H1 (cell line): ENCODE data around the gene TNIP3. TPM values are rescaled to one million over a fixed set of nuclear protein-coding genes. Genes with fewer than 3 reads are reported as not detected.

ENCODE experiments used
- CTCF ChIA-PET: fragments of 300-600 bp; sonication (Branson Sonifier 250); formaldehyde crosslinking; loops from one replicate; lab custom pipeline; 2021; ENCODE audit not compliant: partially characterized antibody; lab: Charles Lee
- POLR2A ChIA-PET: fragments of 300-600 bp; sonication (Branson Sonifier 250); formaldehyde crosslinking; loops from one replicate; lab custom pipeline; 2021; ENCODE audit warnings: inconsistent platforms; ENCODE audit not compliant: partially characterized antibody; lab: Charles Lee
- DNase-seq, 2 experiments: peaks; one replicate each; pipeline versions ENCODE4 v3.0.0 to v3.0.0-alpha.2; 2010 to 2022; ENCODE audit warnings: low spot score in 2 of 2, low read depth in 1 of 2, mixed read lengths in 1 of 2
- FAIRE-seq: peaks from 2 replicates; lab custom pipeline; 2011; peaks lifted over from hg19 to GRCh38; lab: Jason Lieb, UNC
- H2AFZ ChIP-seq: 2 replicates; pipeline ENCODE4 v1.8.1; 2012; ENCODE audit warnings: low read length, inconsistent platforms
- H2AK5ac ChIP-seq: 2 replicates; pipeline ENCODE4 v1.6.1; 2013; ENCODE audit warnings: low read depth, low read length
- H2BK120ac ChIP-seq: replicated peaks from 2 replicates; pipeline ENCODE3; 2013; ENCODE audit warnings: low read depth, low read length, inconsistent platforms
- H2BK12ac ChIP-seq: 2 replicates; pipeline ENCODE4 v1.6.1; 2013; ENCODE audit warnings: low read depth, low read length
- H2BK15ac ChIP-seq: 2 replicates; pipeline ENCODE4 v1.6.1; 2013; ENCODE audit warnings: low read length
- H2BK20ac ChIP-seq: 2 replicates; pipeline ENCODE4 v1.6.1; 2013; ENCODE audit warnings: low read length
- H2BK5ac ChIP-seq: 2 replicates; pipeline ENCODE4 v1.6.1; 2013; ENCODE audit warnings: low read depth, low read length
- H3K14ac ChIP-seq: 2 replicates; pipeline ENCODE4 v1.6.1; 2013; ENCODE audit warnings: inconsistent platforms; ENCODE audit not compliant: insufficient read length
- H3K18ac ChIP-seq: 2 replicates; pipeline ENCODE4 v1.6.1; 2013; ENCODE audit warnings: low read length; ENCODE audit errors: extremely low read depth
- H3K23ac ChIP-seq: 2 replicates; pipeline ENCODE4 v1.6.1; 2013; ENCODE audit warnings: inconsistent platforms; ENCODE audit not compliant: insufficient read length
- H3K23me2 ChIP-seq: 2 replicates; pipeline ENCODE4 v1.6.1; 2013; ENCODE audit warnings: low read depth, low read length
- H3K27ac ChIP-seq: 2 replicates; pipeline ENCODE4 v1.6.1; 2011; ENCODE audit warnings: low read depth, low read length, inconsistent platforms
- H3K27me3 ChIP-seq, 4 experiments: replicated peaks in 1 of 4; 1 replicate in 1 of 4; 2 replicates in 3 of 4; pipeline versions ENCODE4 v1.6.1 to v1.8.1; 2011 to 2013; ENCODE audit warnings: low read length in 3 of 4, mild to moderate bottlenecking in 3 of 4, inconsistent platforms in 2 of 4, mixed read lengths in 2 of 4, moderate library complexity in 1 of 4; ENCODE audit not compliant: control insufficient read depth in 3 of 4, insufficient read depth in 3 of 4; ENCODE audit errors: extremely low read depth in 1 of 4
- H3K36me3 ChIP-seq, 4 experiments: 2 replicates each; pipeline versions ENCODE4 v1.6.1 to v1.8.1; 2011 to 2013; ENCODE audit warnings: mild to moderate bottlenecking in 4 of 4, low read length in 3 of 4, moderate library complexity in 2 of 4, control low read depth in 1 of 4, inconsistent platforms in 1 of 4; ENCODE audit not compliant: insufficient read depth in 4 of 4, control insufficient read depth in 2 of 4
- H3K4ac ChIP-seq: replicated peaks from 2 replicates; pipeline ENCODE3; 2013; ENCODE audit warnings: low read length, low read depth, mixed read lengths, inconsistent platforms; ENCODE audit not compliant: insufficient read length
- H3K4me1 ChIP-seq, 4 experiments: replicated peaks in 1 of 4; 1 replicate in 1 of 4; 2 replicates in 3 of 4; pipeline versions ENCODE4 v1.6.1 to v1.8.1; 2011 to 2013; ENCODE audit warnings: low read length in 3 of 4, inconsistent platforms in 2 of 4, mixed read lengths in 1 of 4; ENCODE audit not compliant: insufficient read depth in 4 of 4, control insufficient read depth in 3 of 4
- H3K4me2 ChIP-seq, 2 experiments: 2 replicates each; pipeline versions ENCODE4 v1.6.1 to v1.8.1; 2011 to 2013; ENCODE audit warnings: low read depth in 2 of 2, low read length in 2 of 2, control low read depth in 1 of 2, inconsistent platforms in 1 of 2, mild to moderate bottlenecking in 1 of 2; ENCODE audit not compliant: insufficient read depth in 1 of 2
- H3K4me3 ChIP-seq, 4 experiments: fragments of 200-600, 300-600 bp in 1 of 4; sonication (generic), shearing (Covaris generic), sonication (Bioruptor Twin) in 1 of 4; 2 replicates each; pipeline versions ENCODE4 v1.5.1 to v1.8.1; 2011 to 2016; ENCODE audit warnings: low read length in 4 of 4, low read depth in 3 of 4, control low read depth in 2 of 4, inconsistent platforms in 2 of 4, mild to moderate bottlenecking in 2 of 4, mixed read lengths in 1 of 4, moderate library complexity in 1 of 4; ENCODE audit not compliant: insufficient read depth in 2 of 4; ENCODE audit errors: extremely low read depth in 1 of 4
- H3K56ac ChIP-seq: replicated peaks from 2 replicates; pipeline ENCODE3; 2013; ENCODE audit warnings: low read depth, mild to moderate bottlenecking, mixed read lengths, low read length, inconsistent platforms; ENCODE audit not compliant: insufficient read length
- H3K79me1 ChIP-seq: 2 replicates; pipeline ENCODE4 v1.6.1; 2013; ENCODE audit warnings: low read depth, low read length, control low read depth
- H3K79me2 ChIP-seq, 2 experiments: 2 replicates each; pipeline versions ENCODE4 v1.6.1 to v1.8.1; 2012 to 2013; ENCODE audit warnings: low read length in 2 of 2, mild to moderate bottlenecking in 2 of 2, inconsistent platforms in 1 of 2; ENCODE audit not compliant: insufficient read depth in 2 of 2, control insufficient read depth in 1 of 2
- H3K9ac ChIP-seq, 4 experiments: replicated peaks in 1 of 4; 1 replicate in 1 of 4; 2 replicates in 3 of 4; pipeline versions ENCODE4 v1.6.1 to v1.8.1; 2011 to 2013; ENCODE audit warnings: low read depth in 3 of 4, low read length in 3 of 4, control low read depth in 2 of 4, mild to moderate bottlenecking in 2 of 4, moderate library complexity in 2 of 4, inconsistent platforms in 1 of 4; ENCODE audit errors: extremely low read depth in 1 of 4
- H3K9me3 ChIP-seq, 2 experiments: 2 replicates each; pipeline versions ENCODE4 v1.6.1 to v1.8.1; 2012 to 2013; ENCODE audit warnings: mild to moderate bottlenecking in 2 of 2, moderate library complexity in 2 of 2, control low read depth in 1 of 2, inconsistent platforms in 1 of 2, low read depth in 1 of 2, low read length in 1 of 2, mixed read lengths in 1 of 2; ENCODE audit not compliant: insufficient read depth in 2 of 2
- H4K20me1 ChIP-seq, 2 experiments: replicated peaks in 1 of 2; 2 replicates each; pipeline versions ENCODE3 to v1.8.1; 2011 to 2013; ENCODE audit warnings: inconsistent platforms in 2 of 2, low read length in 2 of 2, mild to moderate bottlenecking in 1 of 2; ENCODE audit not compliant: insufficient read depth in 2 of 2, control insufficient read depth in 1 of 2
- H4K5ac ChIP-seq: 2 replicates; pipeline ENCODE4 v1.6.1; 2013; ENCODE audit warnings: low read length, low read depth, mixed read lengths, inconsistent platforms; ENCODE audit not compliant: insufficient read length
- H4K8ac ChIP-seq: 2 replicates; pipeline ENCODE4 v1.8.0; 2013; ENCODE audit warnings: mild to moderate bottlenecking, moderate library complexity, low read length, inconsistent platforms; ENCODE audit not compliant: insufficient read depth; ENCODE audit errors: extremely low read depth
- H4K91ac ChIP-seq: replicated peaks from 2 replicates; pipeline ENCODE3; 2013; ENCODE audit warnings: low read length, mixed read lengths, inconsistent platforms; ENCODE audit not compliant: insufficient read length
- BCL11A ChIP-seq, 2 experiments: IDR thresholded peaks; one replicate each; pipeline ENCODE4 v1.6.1; 2011; ENCODE audit warnings: low read depth in 2 of 2, low read length in 2 of 2, mild to moderate bottlenecking in 2 of 2
- CBX5 ChIP-seq: fragments of 300-800, 300-1000 bp; sonication (generic); IDR thresholded peaks from 2 replicates; pipeline ENCODE4 v1.7.1; 2016; ENCODE audit warnings: antibody characterized with exemption, low read length, low read depth
- CTCF ChIP-seq, 3 experiments: IDR thresholded peaks; 1 replicate in 2 of 3; 2 replicates in 1 of 3; pipeline versions ENCODE4 v1.5.1 to v1.6.1; 2011; ENCODE audit warnings: low read length in 3 of 3, mild to moderate bottlenecking in 3 of 3, inconsistent platforms in 2 of 3, low read depth in 1 of 3, moderate library complexity in 1 of 3; ENCODE audit not compliant: insufficient read depth in 1 of 3; ENCODE audit errors: control extremely low read depth in 1 of 3
- E2F6 ChIP-seq: IDR thresholded peaks from 2 replicates; pipeline ENCODE4 v1.6.1; 2012; ENCODE audit warnings: inconsistent platforms
- EGR1 ChIP-seq: IDR thresholded peaks from 2 replicates; pipeline ENCODE4 v1.6.1; 2011; ENCODE audit warnings: low read depth, low read length, borderline replicate concordance
- JUN ChIP-seq: IDR thresholded peaks from 2 replicates; pipeline ENCODE4 v1.6.1; 2011; ENCODE audit warnings: low read depth, mild to moderate bottlenecking, improper control_type of control experiment, low read length
- RAD21 ChIP-seq, 2 experiments: IDR thresholded peaks in 1 of 2; conservative IDR thresholded peaks in 1 of 2; 2 replicates each; pipeline ENCODE4 v1.6.1; 2011; ENCODE audit warnings: low read depth in 2 of 2, low read length in 2 of 2, improper control_type of control experiment in 1 of 2, inconsistent platforms in 1 of 2, mild to moderate bottlenecking in 1 of 2, moderate library complexity in 1 of 2
- RNF2 ChIP-seq: fragments of 200-900, 300-1000 bp; sonication (generic); IDR thresholded peaks from 2 replicates; pipeline ENCODE4 v1.7.1; 2016; ENCODE audit warnings: borderline replicate concordance, low read depth, mild to moderate bottlenecking, antibody characterized with exemption, low read length; ENCODE audit not compliant: poor library complexity, severe bottlenecking; ENCODE audit errors: missing control alignments
- TAF1 ChIP-seq: IDR thresholded peaks from 2 replicates; pipeline ENCODE4 v1.6.1; 2011; ENCODE audit warnings: mild to moderate bottlenecking, low read depth, low read length
- WGBS, 2 experiments: shearing (Covaris generic) in 1 of 2; methylation state at CpG; one replicate each; pipeline versions ENCODE4 v1.1.6 to v1.1.7; 2013 to 2015; ENCODE audit warnings: low lambda C conversion rate in 2 of 2, mixed read lengths in 2 of 2, inconsistent platforms in 1 of 2, low coverage in 1 of 2, missing lambda C conversion rate in 1 of 2; ENCODE audit not compliant: insufficient replicate concordance in 2 of 2, insufficient coverage in 1 of 2, insufficient read length in 1 of 2; ENCODE audit errors: extremely low coverage in 1 of 2, missing lambda C conversion rate in 1 of 2; 5-methylcytosine and 5-hydroxymethylcytosine counted together
- polyA plus RNA-seq, 7 experiments: library from polyadenylated mRNA; depleted of rRNA in 3 of 7; stranded (reverse) in 5 of 7; unstranded in 2 of 7; fragments of >200 nt in 5 of 7; fragments of 200-250 nt in 2 of 7; gene quantifications; 1 replicate in 5 of 7; 2 replicates in 1 of 7; 4 replicates in 1 of 7; pipeline versions ENCODE4 v1.2.1 to v1.2.3, GENCODE V29; 2011 to 2013; ENCODE audit warnings: missing spikeins in 2 of 7, mixed read lengths in 2 of 7
- total RNA-seq: library from RNA; stranded (reverse); fragmentation: NEBNext Ultra II Directional; extraction: Animal tissue kit (Norgen Biotek cat#: 25700); gene quantifications from 2 replicates; pipeline ENCODE4 v1.2.1, GENCODE V29; 2021

TNIP3 gene
- total and polyA plus RNA-seq, 2 of the 8 experiments (the other 6 are each of a cell fraction or from before 2014, with no cell fraction given), result not detected

GRCh38 chr4:121151942-121152341 is 12.2 kb downstream of the TNIP3 start:
- H3K14ac ChIP-seq, result no peak overlapping the region
- no peak overlapping the region for H4K5ac ChIP-seq
- H3K4ac ChIP-seq, result no peak overlapping the region
- H3K79me1 ChIP-seq, result no peaks in the 10 kb centered on the region
- H2AFZ ChIP-seq, result no peak overlapping the region
- H3K27ac ChIP-seq, result no peak overlapping the region
- H2BK20ac ChIP-seq, result no peak overlapping the region
- H3K18ac ChIP-seq, result no peak overlapping the region
- no peak overlapping the region for H2BK120ac ChIP-seq
- DNase-seq (no peak), FAIRE-seq (no peak)
- 85% methylated on average over 1 of the region's 1 CpG; no CpG with 5 or more reads in 1 of the 2 experiments for WGBS, 2 experiments
- H3K23me2 ChIP-seq, result 0 out of 2 replicates have a peak, but pooled peaks cover 1% of the 10 kb centered on the region
- no peak overlapping the region for H3K9ac ChIP-seq
- no peaks in the 10 kb centered on the region for H3K27me3 ChIP-seq
- H3K79me2 ChIP-seq, result no peaks in the 10 kb centered on the region
- no peak overlapping the region for H3K56ac ChIP-seq
- H3K36me3 ChIP-seq, result no peaks in the 10 kb centered on the region
- ChIA-PET POLR2A (no interaction called here), CTCF (no interaction called here)
- no peak overlapping the region for H2BK5ac ChIP-seq
- H4K91ac ChIP-seq, result no peak overlapping the region
- no peak overlapping the region for H2BK12ac ChIP-seq
- H3K4me3 ChIP-seq, result no peak overlapping the region
- H3K23ac ChIP-seq, result no peak overlapping the region
- H3K4me2 ChIP-seq, result no peak overlapping the region
- no peak overlapping the region for H2AK5ac ChIP-seq
- no peaks in the 10 kb centered on the region for H4K20me1 ChIP-seq
- H3K4me1 ChIP-seq, result no peaks in the 10 kb centered on the region
- no peak overlapping the region for H4K8ac ChIP-seq
- H2BK15ac ChIP-seq, result no peak overlapping the region
- H3K9me3 ChIP-seq, result no peaks in the 10 kb centered on the region
- TF ChIP-seq RAD21 (IDR thresholded peaks at IDR 0.05 in 1 of 2, conservative IDR thresholded peaks at IDR 0.05 in 1 of 2; ENCODE audit: low read depth in 2 of 2, low read length in 2 of 2) (no peak), JUN (no peak), CTCF (IDR thresholded peaks at IDR 0.05; ENCODE audit: control extremely low read depth in 1 of 3, insufficient read depth in 1 of 3, low read depth in 1 of 3, low read length in 3 of 3) (no peak), EGR1 (no peak), TAF1 (no peak), RNF2 (no peak), CBX5 (no peak), BCL11A (IDR thresholded peaks at IDR 0.05; ENCODE audit: low read depth in 2 of 2, low read length in 2 of 2) (no peak), E2F6 (no peak)
